Endothelial cell of umbilical vein (primary cell): ENCODE data around the gene TPCN2. TPM values are rescaled to one million over a fixed set of nuclear protein-coding genes. Genes with fewer than 3 reads are reported as not detected.

ENCODE experiments used
- BruUV-seq: library from RNA; stranded (reverse); fragments of 400-500 nt; replicated peaks from 2 replicates; lab custom pipeline; 2021; lab: Mats Ljungman, UMichigan
- CTCF ChIA-PET: fragments of 300-600, 350-600 bp; sonication (Branson Sonifier 250); formaldehyde crosslinking; loops from one replicate; lab custom pipeline; 2021; ENCODE audit warnings: antibody characterized with exemption, inconsistent platforms; lab: Charles Lee
- POLR2A ChIA-PET: fragments of 300-600, 350-600 bp; sonication (Branson Sonifier 250); formaldehyde crosslinking; loops from one replicate; lab custom pipeline; 2021; ENCODE audit warnings: antibody characterized with exemption, inconsistent platforms; lab: Charles Lee
- DNase-seq: peaks from one replicate; pipeline ENCODE4 v3.0.0-alpha.2; 2011; ENCODE audit warnings: low read depth, low spot score
- FAIRE-seq: peaks from 2 replicates; lab custom pipeline; 2011; peaks lifted over from hg19 to GRCh38; lab: Jason Lieb, UNC
- H2AFZ ChIP-seq: 2 replicates; pipeline ENCODE4 v1.6.0; 2012; ENCODE audit warnings: low read depth, low read length, control low read depth, inconsistent platforms
- H3K27ac ChIP-seq: 2 replicates; pipeline ENCODE4 v1.5.1; 2011; ENCODE audit warnings: low read depth, mild to moderate bottlenecking, control low read depth, low read length, moderate library complexity; ENCODE audit not compliant: insufficient read depth
- H3K27me3 ChIP-seq, 2 experiments: 2 replicates each; pipeline versions ENCODE4 v1.6.0 to v1.6.1; 2011; ENCODE audit warnings: low read length in 2 of 2, mixed read lengths in 1 of 2; ENCODE audit not compliant: control insufficient read depth in 2 of 2, insufficient read depth in 2 of 2
- H3K36me3 ChIP-seq, 2 experiments: 2 replicates in 1 of 2; 3 replicates in 1 of 2; pipeline ENCODE4 v1.5.1; 2011; ENCODE audit warnings: low read length in 2 of 2, mild to moderate bottlenecking in 1 of 2, moderate library complexity in 1 of 2; ENCODE audit not compliant: control insufficient read depth in 2 of 2, insufficient read depth in 2 of 2; ENCODE audit errors: extremely low read depth in 1 of 2
- H3K4me1 ChIP-seq: 3 replicates; pipeline ENCODE4 v1.5.1; 2011; ENCODE audit warnings: mild to moderate bottlenecking, low read length; ENCODE audit not compliant: control insufficient read depth, insufficient read depth; ENCODE audit errors: extremely low read depth
- H3K4me2 ChIP-seq: 2 replicates; pipeline ENCODE4 v1.6.1; 2011; ENCODE audit warnings: low read length, control low read depth, mixed read lengths; ENCODE audit not compliant: insufficient read depth
- H3K4me3 ChIP-seq, 3 experiments: fragments of 200-600 bp in 1 of 3; sonication (generic), shearing (Covaris generic) in 1 of 3; replicated peaks in 1 of 3; 2 replicates each; pipeline ENCODE4 v1.5.1; 2011 to 2016; ENCODE audit warnings: control low read depth in 3 of 3, low read length in 3 of 3, mild to moderate bottlenecking in 2 of 3, inconsistent platforms in 1 of 3, low read depth in 1 of 3, moderate library complexity in 1 of 3; ENCODE audit not compliant: insufficient read depth in 1 of 3
- H3K79me2 ChIP-seq: 2 replicates; pipeline ENCODE4 v1.6.0; 2012; ENCODE audit warnings: low read length, inconsistent platforms; ENCODE audit not compliant: control insufficient read depth, insufficient read depth
- H3K9ac ChIP-seq: replicated peaks from 2 replicates; pipeline ENCODE3; 2011; ENCODE audit warnings: low read length, control low read depth; ENCODE audit not compliant: insufficient read depth; ENCODE audit errors: extremely low read depth
- H3K9me1 ChIP-seq: replicated peaks from 3 replicates; pipeline ENCODE4 v1.6.0; 2011; ENCODE audit warnings: mild to moderate bottlenecking, low read length; ENCODE audit not compliant: control insufficient read depth, insufficient read depth; ENCODE audit errors: extremely low read depth
- H3K9me3 ChIP-seq: replicated peaks from 2 replicates; pipeline ENCODE4 v1.5.1; 2012; ENCODE audit warnings: low read length, inconsistent platforms; ENCODE audit not compliant: control insufficient read depth, insufficient read depth
- H4K20me1 ChIP-seq: replicated peaks from 2 replicates; pipeline ENCODE3; 2011; ENCODE audit warnings: mild to moderate bottlenecking, low read length; ENCODE audit not compliant: control insufficient read depth, insufficient read depth; ENCODE audit errors: extremely low read depth
- CTCF ChIP-seq, 2 donors: IDR thresholded peaks; 1 replicate in 1 of 2; 2 replicates in 1 of 2; pipeline ENCODE4 v1.5.1; 2011; ENCODE audit warnings: low read length in 2 of 2, mild to moderate bottlenecking in 2 of 2, moderate library complexity in 2 of 2, control low read depth in 1 of 2, inconsistent platforms in 1 of 2, low read depth in 1 of 2; ENCODE audit not compliant: insufficient read depth in 1 of 2; ENCODE audit errors: extremely low read depth in 1 of 2
- EZH2 ChIP-seq: IDR thresholded peaks from 2 replicates; pipeline ENCODE4 v1.6.1; 2012; ENCODE audit warnings: borderline replicate concordance, low read depth, mild to moderate bottlenecking, moderate library complexity, low read length, inconsistent platforms; ENCODE audit not compliant: severe bottlenecking
- FOS ChIP-seq: IDR thresholded peaks from 2 replicates; pipeline ENCODE4 v1.6.1; 2011; ENCODE audit warnings: mild to moderate bottlenecking, low read length, moderate library complexity, borderline replicate concordance; ENCODE audit not compliant: insufficient read depth
- GATA2 ChIP-seq: IDR thresholded peaks from 2 replicates; pipeline ENCODE4 v1.7.0; 2011; ENCODE audit warnings: low read depth, mild to moderate bottlenecking, moderate library complexity, mixed read lengths, low read length; ENCODE audit not compliant: insufficient read length, insufficient read depth
- JUN ChIP-seq: IDR thresholded peaks from 2 replicates; pipeline ENCODE4 v1.6.1; 2011; ENCODE audit warnings: borderline replicate concordance, low read depth; ENCODE audit not compliant: insufficient read length, insufficient read depth
- MAX ChIP-seq: IDR thresholded peaks from 2 replicates; pipeline ENCODE4 v1.6.1; 2011; ENCODE audit not compliant: insufficient read depth, insufficient read length
- MYC ChIP-seq: IDR thresholded peaks from one replicate; pipeline ENCODE4 v1.6.1; 2011; ENCODE audit warnings: mild to moderate bottlenecking, low read depth, low read length
- POLR2A ChIP-seq: IDR thresholded peaks from 2 replicates; pipeline ENCODE4 v1.6.1; 2012; ENCODE audit warnings: low read depth, mild to moderate bottlenecking, control low read depth, low read length
- POLR2AphosphoS5 ChIP-seq: IDR thresholded peaks from 2 replicates; pipeline ENCODE4 v1.6.1; 2012; ENCODE audit warnings: low read depth, mild to moderate bottlenecking, control low read depth, low read length, moderate library complexity; ENCODE audit not compliant: insufficient read depth
- dilution Hi-C: fragments of 300-500 bp; cut with MboI; formaldehyde crosslinking; loops from one replicate; pipeline ENCODE4 v1.15.0; 2019; ENCODE audit warnings: low sequenced_read_pairs; ENCODE audit not compliant: extremely low pct_ligation_motif_present
- intact Hi-C: fragments of 100-400 bp; cut with micrococcal nuclease; formaldehyde crosslinking; loops from one replicate; pipeline ENCODE4 v1.10.0; 2022
- polyA plus RNA-seq, 4 experiments: library from polyadenylated mRNA; depleted of rRNA in 3 of 4; stranded (reverse) in 3 of 4; unstranded in 1 of 4; fragments of >200 nt; gene quantifications; 2 replicates each; pipeline versions ENCODE4 v1.2.1 to v1.2.3, GENCODE V29; 2011 to 2012; ENCODE audit warnings: missing spikeins in 1 of 4
- total RNA-seq: library from RNA; stranded (reverse); gene quantifications from 2 replicates; pipeline ENCODE4 v1.2.3, GENCODE V29; 2021

Gene TPCN2
- total and polyA plus RNA-seq, 2 donors (not counting 3 experiments of a cell fraction or from before 2014, with no cell fraction given) = 10.3 to 13.4 TPM

GRCh38 chr11:69102732-69103615, 54.2 kb downstream of the TPCN2 start:
- FAIRE-seq (no peak), DNase-seq (no peak)
- no peaks in the 10 kb centered on the region for H3K9me1 ChIP-seq
- H3K4me1 ChIP-seq = peaks cover 5% of the 10 kb centered on the region
- H3K79me2 ChIP-seq = no peaks in the 10 kb centered on the region
- ChIA-PET POLR2A (no interaction called here), CTCF (interaction anchor here (1.2 to 9.0 kb wide), 5 partner anchors 29 to 581 kb away, joined by 7 to 154 read pairs (median 46); partner anchors contain the start of gene CCND1)
- H3K9ac ChIP-seq = no peak overlapping the region
- intact Hi-C loops (loop anchor here (5.0 to 10.0 kb wide), 2 partner anchors 192 to 554 kb away; partner anchors contain the start of gene MYEOV), dilution Hi-C loops (loop anchor here (25.0 kb wide), 1 partner anchor 559 kb away; no protein-coding TSS in a partner anchor)
- no TSS peak for BruUV-seq
- no peak overlapping the region for H3K4me2 ChIP-seq
- H3K4me3 ChIP-seq = no peak overlapping the region
- H4K20me1 ChIP-seq = no peaks in the 10 kb centered on the region
- no peak overlapping the region for H2AFZ ChIP-seq
- TF ChIP-seq EZH2 (no peak), POLR2A (no peak), MYC (no peak), GATA2 (no peak), CTCF (IDR thresholded peaks at IDR 0.05; ENCODE audit: extremely low read depth in 1 of 2, insufficient read depth in 1 of 2, low read depth in 1 of 2, low read length in 2 of 2) (no peak), POLR2AphosphoS5 (no peak), MAX (no peak), JUN (no peak), FOS (no peak)
- H3K36me3 ChIP-seq = no peaks in the 10 kb centered on the region
- H3K27me3 ChIP-seq = peaks cover 0 to 5% of the 10 kb centered on the region in 2 experiments
- H3K9me3 ChIP-seq = no peaks in the 10 kb centered on the region
- H3K27ac ChIP-seq = no peak overlapping the region
